ENCODE data around the gene EGFR.

- TF ChIP-seq POLR2A (IDR thresholded peaks at IDR 0.05) (no peak), CTCF (IDR thresholded peaks at IDR 0.05) (no peak)
These were observed 138.3 kb downstream of the EGFR start for GRCh38 chr7:55156919-55157763.
